22Rv1 (cell line): ENCODE measurements around the gene MTG2.

Experiments used
- H3K27ac ChIP-seq: fragments of 450-650 bp; 2 replicates; pipeline ENCODE4 v1.5.1; 2017
- ZFX ChIP-seq: fragments of 450-650 bp; IDR thresholded peaks from 2 replicates; pipeline ENCODE4 v1.6.1; 2017; ENCODE audit warnings: antibody characterized with exemption, borderline replicate concordance
- TF ChIP-seq, protein P1 (sequence below): fragments of 450-650 bp; IDR thresholded peaks from 2 replicates; pipeline ENCODE4 v1.5.1; 2017; ENCODE audit warnings: mild to moderate bottlenecking

The MTG2 gene

DNA sequence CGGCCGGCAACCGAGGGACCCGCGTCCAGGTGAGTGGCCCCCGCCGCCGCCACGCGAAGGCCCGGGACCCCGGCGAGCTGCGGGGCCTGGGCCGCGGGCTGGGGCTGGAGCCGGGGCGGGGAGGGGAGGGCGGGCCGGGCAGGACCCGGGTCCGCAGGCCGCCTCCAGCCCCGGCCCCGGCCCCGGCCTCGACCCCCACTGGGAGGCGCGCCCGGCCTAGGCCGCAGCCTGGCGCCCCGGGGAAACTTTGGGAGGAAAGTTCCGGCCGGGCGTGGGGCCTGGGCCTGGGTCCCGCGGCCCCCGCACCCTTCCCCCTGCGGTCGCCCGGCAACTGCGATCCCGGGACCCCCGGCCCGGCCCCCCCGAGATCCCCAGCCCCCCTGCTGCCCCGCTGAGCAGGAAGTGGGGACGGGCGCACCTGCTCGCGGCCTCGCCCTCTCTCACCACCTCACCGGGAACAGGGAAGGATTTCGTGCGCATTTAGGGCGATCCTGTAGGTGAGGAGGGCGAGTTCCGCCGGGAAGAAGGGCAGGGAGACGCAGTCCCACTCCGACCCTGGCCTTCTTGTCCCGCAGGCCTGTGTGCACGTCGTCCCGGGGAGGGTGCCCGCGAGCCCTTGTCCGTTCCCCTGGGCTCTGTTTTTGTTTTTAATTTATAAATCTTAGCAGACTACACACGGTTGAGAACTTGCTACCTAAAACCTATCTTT, 55.9 kb downstream of the MTG2 start:
- H3K27ac ChIP-seq, result peak overlapping the region; percentile 63
- TF ChIP-seq, protein P1, sequence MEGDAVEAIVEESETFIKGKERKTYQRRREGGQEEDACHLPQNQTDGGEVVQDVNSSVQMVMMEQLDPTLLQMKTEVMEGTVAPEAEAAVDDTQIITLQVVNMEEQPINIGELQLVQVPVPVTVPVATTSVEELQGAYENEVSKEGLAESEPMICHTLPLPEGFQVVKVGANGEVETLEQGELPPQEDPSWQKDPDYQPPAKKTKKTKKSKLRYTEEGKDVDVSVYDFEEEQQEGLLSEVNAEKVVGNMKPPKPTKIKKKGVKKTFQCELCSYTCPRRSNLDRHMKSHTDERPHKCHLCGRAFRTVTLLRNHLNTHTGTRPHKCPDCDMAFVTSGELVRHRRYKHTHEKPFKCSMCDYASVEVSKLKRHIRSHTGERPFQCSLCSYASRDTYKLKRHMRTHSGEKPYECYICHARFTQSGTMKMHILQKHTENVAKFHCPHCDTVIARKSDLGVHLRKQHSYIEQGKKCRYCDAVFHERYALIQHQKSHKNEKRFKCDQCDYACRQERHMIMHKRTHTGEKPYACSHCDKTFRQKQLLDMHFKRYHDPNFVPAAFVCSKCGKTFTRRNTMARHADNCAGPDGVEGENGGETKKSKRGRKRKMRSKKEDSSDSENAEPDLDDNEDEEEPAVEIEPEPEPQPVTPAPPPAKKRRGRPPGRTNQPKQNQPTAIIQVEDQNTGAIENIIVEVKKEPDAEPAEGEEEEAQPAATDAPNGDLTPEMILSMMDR, result no peak
- TF ChIP-seq ZFX, result no peak

DNA sequence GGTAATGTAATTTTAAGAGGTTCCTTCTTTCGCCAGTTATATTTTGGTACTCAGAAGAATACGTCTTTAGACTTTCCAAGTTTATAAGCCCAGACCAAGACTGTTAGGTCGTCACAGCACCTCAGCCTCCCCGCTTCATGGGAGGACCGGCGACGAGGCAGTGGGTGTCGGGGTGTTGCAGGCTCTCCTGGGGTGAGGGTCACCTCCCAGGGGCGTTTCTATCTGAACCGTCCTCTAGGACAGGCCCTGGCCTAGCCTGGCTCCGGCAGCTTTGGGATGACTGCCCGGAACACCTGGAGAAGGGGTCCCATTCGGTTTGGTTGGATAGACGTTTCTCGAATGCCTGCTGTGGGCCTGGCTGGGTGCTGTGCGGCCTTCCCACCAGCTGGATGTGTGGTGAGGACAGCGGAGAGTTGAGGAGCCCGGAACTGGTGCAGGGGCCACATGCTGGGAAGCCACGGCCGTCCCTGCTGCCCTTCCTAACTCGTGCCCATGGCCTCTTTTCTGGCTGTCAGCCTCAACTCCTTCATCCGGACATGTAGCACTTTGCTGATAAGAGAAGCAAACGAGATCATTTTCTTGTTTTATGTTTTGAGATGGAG, 56.6 kb downstream of the MTG2 start:
- TF ChIP-seq, protein P1, result no peak
- TF ChIP-seq ZFX, result no peak
- peak overlapping the region; percentile 63 for H3K27ac ChIP-seq

- H3K27ac ChIP-seq, result no peak overlapping the region
- TF ChIP-seq, protein P1, result no peak
- TF ChIP-seq ZFX, result no peak
Observed at GRCh38 chr20:62240020-62240685, 57.3 kb downstream of the MTG2 start.

- no peak overlapping the region for H3K27ac ChIP-seq
- no peak for TF ChIP-seq ZFX
- TF ChIP-seq, protein P1, result no peak
Observed at GRCh38 chr20:62241506-62241905, 58.7 kb downstream of the MTG2 start.

- H3K27ac ChIP-seq, result no peak overlapping the region
- TF ChIP-seq, protein P1, result no peak
- TF ChIP-seq ZFX, result no peak
Observed at GRCh38 chr20:62242176-62242575, 59.3 kb downstream of the MTG2 start.

GRCh38 chr20:62243106-62243505, 60.3 kb downstream of the MTG2 start:
- no peak for TF ChIP-seq ZFX
- TF ChIP-seq, protein P1, result no peak

DNA sequence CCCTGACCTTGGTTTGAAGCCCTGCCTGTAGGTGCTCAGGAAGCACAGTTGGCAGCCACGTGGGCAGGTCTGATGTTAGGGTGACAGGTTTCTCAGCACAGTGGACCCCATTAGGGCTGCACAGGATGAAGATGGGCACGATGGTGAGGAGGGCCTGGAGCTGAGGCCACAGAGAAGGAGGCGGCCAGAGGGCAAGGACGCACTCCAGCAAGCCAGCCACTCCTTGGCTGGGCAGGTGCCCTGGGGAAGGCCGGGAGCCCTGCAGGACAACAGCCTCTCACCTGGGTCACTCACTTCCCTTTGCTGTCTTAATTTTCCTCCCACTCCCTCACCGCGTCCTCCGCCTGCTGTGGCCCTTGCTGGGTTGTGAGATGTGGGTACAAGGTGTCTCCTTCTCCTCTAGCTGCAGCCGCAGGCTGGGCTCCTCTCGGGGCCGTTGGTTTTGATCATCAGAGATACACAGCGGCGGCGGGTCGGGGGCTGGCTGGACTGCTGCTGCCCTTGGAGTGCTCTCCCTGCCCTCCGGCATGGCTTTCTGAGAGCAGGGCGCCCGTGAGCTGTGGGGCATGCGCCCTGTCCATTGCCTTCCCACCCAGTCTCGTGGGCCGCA, 61.2 kb downstream of the MTG2 start:
- TF ChIP-seq, protein P1, result no peak
- TF ChIP-seq ZFX, result no peak
- H3K27ac ChIP-seq, result no peak overlapping the region

More at GRCh38 chr20:62243106-62243505, 60.3 kb downstream of the MTG2 start:
- H3K27ac ChIP-seq, result no peak overlapping the region
